GM18951 (cell line): ENCODE data around the gene TYSND1.

Experiments
- POLR2A ChIP-seq: IDR thresholded peaks from 4 replicates; pipeline ENCODE4 v1.6.1; 2011; ENCODE audit warnings: mild to moderate bottlenecking; ENCODE audit not compliant: insufficient read length, insufficient read depth; ENCODE audit errors: extremely low read depth
- in situ Hi-C: fragments of 300-500 bp; cut with MboI; formaldehyde crosslinking; loops from one replicate; pipeline ENCODE4 v1.12.0; 2022; ENCODE audit warnings: low sequenced_read_pairs, mixed read lengths, inconsistent platforms; ENCODE audit not compliant: unreplicated experiment

Gene TYSND1

DNA sequence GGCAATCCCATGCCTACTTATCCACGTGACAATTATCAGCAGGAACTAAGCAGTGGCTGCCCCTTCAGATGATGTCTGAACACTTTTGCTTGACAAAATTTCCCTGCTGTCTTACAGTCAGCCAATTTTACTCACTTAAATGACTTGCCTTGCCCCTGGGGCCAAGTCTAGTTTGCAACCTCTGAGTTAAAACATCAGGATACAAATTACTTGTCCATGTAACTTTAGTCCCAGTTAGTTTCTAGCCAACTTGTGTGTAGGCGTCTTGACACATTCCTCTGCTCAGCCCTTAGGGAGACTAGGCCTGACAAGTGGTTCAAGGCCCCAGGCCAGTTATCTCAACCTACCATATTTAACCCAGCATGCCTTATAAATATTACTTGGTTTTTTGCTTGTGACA, 11.6 kb upstream of the TYSND1 start:
- in situ Hi-C loops, result no loop called here
- TF ChIP-seq POLR2A, result no peak

DNA sequence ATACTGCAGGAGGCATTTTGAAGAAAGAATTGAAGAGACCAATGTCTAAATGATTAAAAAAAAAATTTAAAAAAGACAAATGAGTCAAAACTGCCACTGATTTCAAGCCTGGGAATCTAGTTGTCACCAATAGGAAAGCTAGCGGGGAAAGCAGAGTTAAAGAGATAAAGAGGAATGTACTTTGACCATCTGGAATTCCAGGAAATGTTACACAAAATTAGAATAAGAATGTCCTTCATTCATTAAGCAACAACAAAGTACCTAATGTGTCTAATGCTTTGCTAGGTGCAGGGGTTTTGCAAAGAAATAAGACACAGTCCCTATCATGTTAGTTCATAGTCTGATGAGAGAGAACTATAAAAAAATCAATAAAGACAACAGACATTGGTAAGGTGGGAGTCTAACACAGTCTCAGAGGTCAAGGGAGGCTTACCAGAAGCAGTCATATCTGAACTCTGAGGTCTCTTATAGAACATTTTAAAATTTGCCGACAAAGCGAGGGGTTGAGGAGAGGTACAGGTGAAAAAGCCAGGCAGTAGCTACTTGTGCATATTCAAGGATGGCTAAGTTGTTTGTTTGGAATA, 8.8 kb upstream of the TYSND1 start:
- no peak for TF ChIP-seq POLR2A
- in situ Hi-C loops, result no loop called here

DNA sequence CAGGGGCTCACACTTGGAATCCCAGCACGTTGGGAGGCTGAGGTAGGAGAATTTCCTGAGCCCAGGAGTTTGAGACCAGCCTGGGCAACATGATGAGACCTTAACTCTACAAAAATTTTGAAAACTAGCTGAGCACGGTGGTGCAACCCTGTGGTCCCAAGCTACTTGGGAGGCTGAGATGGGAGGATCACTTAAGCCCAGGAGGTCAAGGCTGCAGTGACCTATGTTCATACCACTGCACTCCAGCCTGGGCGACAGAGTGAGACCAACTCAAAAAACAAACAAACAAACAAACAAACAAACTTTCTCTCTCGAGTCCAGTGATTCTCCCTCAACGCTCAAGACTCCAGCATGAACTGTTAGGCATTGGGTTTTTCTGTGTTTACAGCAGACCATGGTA, 2.0 kb upstream of the TYSND1 start:
- TF ChIP-seq POLR2A, result no peak
- in situ Hi-C loops, result no loop called here

DNA sequence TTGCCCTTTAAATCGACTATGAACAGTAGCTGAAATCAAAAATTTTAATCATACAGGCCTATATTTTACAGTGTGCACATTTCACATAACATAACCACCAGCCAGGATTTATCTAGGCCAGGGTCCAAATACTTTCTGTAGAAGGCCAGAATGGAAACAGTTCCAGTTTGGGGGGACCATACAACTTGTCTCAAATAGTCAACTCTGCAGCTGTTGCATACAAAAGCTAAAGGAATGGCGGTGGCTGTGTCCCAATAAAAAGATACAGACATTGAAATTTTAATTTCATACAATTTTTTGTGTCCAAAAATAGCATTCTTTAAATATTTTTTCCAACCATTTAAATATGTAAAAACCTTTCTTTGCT, 742 bp upstream of the TYSND1 start:
- TF ChIP-seq POLR2A, result no peak
- in situ Hi-C loops, result no loop called here

DNA sequence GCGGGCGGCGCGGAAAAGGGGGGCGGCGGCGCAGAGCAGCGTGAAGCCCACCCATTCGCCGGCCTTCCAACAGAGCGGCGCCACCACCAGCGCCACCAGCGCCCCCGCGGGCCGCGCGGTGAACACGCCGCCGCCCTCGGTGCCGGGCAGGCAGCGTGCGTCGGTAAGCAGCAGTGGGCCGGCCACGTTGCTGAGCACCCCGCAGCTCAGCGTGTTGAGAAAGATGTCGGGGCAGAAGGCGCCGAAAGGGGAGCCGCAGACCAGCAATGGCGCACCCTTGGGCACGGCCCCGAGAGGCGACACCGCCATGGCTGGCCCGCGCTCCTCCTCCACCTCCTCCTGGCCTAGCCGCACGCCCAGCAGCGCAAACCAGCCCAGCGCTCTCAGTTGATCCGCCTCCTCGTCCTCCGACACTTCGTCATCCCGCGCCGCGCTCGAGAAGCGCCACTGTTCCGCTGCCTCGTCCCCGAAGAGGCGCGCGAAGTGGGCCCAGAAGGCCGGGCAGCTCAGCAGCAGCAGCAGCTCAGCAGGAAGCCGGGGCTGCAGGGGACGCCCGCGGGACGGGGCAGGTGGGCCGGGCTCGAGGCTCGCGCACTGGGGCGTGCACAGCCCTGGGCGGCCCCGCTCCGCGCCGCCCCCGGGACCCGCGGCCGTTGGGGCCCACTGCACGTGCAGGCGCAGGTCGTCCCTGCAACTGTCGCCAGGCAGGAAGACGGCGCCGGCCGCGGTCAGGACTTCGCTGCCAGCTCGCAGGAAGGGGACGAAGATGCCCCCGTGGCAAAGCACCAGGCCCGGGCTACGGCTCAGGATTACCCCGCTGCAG, 623 bp downstream of the TYSND1 start:
- peak; percentile 47 for TF ChIP-seq POLR2A

DNA sequence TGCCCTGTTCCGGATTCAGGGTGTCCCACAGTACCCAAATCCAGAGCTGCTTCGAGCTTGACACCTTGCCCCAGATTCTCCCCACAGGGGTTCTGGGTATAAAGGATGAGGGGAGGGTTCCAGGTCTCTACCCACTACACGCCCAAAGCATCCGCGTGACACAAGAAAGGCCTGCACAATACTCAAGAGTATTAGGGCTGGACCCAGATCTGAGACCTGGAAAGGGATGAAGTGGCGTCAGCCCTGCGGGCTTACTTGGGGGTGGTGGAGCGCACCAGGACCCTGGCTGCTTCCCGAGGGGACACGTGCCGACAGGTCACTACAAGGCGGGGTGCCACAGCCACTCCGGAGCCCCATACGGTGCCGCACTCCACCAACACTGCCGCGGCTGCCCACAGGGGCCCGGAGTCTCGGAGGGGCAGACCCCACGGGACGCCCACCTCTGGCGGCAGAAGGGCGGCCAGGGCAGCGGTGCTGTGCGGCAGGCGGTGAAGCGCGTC, 1.3 kb downstream of the TYSND1 start:
- in situ Hi-C loops, result no loop called here
- TF ChIP-seq POLR2A, result no peak

More for the DNA sequence above, 623 bp downstream of the TYSND1 start:
- in situ Hi-C loops, result no loop called here

DNA sequence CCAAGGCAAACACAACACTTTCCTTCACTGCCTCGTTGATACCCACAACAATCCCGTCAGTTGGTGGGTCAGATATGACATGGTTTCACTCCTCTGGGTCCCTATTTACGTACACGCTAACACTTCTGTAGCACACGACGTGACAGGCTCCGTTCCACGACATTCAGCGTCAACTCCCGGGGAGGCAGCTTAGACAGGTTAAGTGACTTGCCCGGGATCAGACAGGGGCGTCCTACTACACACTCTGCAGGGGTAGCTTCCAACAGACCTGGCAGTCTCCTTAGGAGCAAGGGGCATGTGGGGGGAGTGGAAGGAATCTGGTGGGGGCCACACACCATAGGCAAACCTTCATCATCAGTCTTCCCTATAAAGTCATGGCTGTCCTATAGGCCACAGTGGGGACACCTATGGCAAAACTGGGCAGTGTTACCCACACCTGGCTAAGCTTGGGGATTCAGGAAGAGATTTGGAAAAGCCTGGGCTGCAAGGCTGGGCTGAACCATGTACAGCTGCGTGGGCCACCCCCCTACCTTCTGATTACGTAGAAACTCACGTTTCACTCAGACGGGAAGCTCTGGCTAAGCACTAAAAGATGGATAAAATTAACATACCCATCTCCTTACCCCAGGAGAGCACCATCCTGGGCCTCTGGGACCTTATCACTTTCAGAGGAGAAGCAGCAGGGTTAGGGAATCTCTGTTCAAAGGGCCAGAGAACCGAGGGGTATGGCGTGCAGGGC, 2.0 kb downstream of the TYSND1 start:
- no peak for TF ChIP-seq POLR2A
- in situ Hi-C loops, result no loop called here

DNA sequence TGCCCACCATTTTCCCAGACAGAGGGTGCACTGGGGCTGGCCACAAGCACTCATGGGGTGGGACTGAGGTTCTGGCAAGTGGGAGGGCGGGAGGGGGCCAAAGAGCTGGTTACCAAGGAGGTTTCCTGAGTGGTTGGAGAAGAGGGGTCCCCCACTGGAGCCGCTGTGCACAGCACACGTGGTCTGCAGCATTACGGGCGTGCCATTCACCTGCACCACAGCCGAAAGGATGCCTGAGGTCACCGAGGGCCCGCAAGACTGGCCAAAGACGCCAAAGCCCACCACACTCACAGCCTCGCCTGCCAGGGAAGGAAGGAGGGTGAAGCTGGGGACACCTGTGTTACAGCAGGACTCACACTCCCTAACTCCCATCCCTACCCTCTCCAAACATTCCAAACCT, 3.9 kb downstream of the TYSND1 start:
- in situ Hi-C loops, result no loop called here
- TF ChIP-seq POLR2A, result no peak

DNA sequence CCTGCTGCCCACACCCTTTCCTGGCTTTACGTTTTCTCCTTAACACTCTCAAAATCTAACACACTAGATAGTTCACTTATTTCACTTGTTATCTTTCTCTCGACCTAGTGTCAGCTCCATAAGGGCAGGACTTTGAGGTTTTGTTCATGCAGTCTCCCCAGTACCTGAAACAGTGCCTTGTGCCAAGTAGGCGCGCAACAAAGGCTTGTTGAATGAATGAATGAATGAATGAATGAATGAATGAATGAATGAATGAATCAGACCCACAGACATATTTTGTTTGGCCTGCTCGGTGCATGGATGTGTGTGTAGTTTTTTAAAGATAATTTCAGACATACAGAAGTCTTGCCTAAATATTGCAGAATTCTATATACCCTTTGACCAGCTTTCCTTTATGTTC, 6.2 kb downstream of the TYSND1 start:
- in situ Hi-C loops, result no loop called here
- no peak for TF ChIP-seq POLR2A

DNA sequence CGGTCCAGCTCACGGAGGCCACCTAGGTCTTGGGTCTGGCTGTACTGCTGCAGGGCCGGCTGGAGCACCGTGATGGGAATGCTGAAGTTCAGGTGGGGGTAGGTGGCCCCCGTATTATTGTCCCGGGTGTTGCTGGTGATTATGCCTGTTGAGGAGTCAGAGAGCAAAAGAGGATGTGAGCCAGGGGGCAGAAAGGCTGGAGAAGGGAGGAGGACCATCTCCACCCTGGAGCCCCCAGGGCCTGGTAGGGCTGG, 6.6 kb downstream of the TYSND1 start:
- no peak for TF ChIP-seq POLR2A
- in situ Hi-C loops, result no loop called here

DNA sequence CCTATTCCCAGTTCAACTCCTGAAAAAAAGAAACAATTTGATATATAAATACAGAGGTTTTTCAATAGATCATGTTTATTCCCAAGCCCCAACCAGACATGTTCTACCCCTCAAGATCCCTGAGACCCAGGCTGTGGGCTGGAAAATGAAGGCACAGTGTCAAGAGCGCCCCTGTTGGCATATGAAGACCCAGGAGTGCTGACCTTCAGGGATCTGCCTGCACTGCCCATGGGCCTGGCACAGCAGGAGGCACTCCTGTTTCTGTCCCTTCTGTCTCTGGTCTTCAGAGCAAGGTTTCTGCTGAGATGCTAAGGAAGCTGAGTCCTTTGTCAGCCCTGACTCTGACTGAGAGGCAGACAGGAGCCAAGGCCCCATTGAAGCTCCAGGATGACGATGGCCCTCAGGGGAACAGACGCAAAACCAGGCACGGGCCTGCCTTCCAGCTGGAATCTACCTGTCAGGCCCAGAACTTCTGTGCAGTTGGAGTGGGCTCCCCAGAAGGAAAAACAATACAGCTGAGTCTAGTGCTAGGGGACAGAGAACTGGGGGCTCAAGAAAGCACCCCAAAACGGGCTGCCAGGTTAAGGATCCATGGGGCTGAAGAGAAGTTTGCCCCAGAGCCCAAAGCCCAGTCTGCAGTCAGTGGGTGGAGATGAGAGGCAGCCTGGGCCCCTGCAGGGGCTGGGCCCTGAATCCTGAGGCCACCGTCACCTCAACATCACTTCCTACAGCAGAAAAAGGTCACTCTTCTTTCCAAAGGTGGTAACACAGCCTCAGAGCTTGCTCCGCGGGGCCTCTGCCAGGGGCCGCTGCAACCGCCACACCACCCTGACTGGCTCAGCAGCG, 7.1 kb downstream of the TYSND1 start:
- in situ Hi-C loops, result no loop called here
- TF ChIP-seq POLR2A, result no peak

DNA sequence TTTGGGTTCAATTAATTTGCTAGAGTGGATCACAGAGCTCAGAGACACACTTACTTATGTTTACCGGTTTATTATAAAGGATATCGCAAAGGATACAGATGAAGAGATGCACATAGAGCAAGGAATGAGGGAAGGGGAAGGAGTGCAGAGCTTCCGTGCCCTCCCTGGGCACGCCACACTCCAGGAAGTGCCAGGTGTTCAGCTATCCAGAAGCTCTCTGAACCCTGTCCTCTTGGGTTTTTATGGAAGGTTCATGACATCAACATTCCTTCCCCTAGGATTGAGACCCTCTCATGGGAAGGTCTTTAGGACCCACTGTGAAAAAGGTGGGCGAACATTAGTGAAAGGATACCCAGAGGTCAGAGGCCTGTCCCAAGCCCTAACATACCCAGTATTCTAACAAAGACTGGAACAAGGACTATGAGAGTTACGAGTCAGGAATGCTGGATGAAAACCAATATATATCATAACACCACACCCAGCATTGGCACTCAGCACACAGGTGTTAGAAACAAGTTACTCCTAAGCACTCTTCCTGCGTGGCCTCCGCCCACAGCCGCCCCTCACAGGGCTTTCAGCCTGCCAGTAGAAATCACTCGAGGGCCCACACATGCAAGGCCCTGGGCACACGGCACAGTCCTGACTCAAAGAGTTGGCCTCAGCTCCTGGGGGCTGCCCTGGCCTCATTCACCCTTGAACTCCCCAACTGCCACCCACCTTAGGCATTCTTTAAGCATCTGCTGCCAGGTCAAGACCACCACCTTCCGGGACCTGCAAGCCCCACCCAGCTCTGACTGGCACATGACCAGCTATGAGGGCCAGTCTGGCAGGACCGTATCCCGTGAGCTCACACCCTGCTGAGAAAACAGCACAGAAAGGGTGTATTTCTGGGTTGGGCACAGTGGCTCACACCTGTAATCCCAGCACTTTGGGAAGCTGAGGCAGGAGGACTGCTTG, 8.3 kb downstream of the TYSND1 start:
- no peak for TF ChIP-seq POLR2A
- in situ Hi-C loops, result no loop called here

DNA sequence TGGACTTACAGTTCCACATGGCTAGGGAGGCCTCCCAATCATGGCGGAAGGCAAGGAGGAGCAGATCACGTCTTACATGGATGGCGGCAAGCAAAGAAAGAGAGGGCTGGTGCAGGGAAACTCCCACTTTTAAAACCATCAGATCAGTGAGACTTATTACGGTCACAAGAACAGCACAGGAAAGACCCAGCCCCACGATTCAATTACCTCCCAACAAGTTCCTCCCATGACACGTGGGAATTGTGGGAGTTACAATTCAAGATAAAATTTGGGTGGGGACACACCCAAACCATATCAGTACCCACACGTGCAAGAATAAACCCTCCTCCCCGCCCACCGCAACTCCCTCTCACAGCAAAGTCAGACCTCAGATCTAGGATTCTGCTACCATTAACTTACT, 9.4 kb downstream of the TYSND1 start:
- in situ Hi-C loops, result no loop called here

More for the DNA sequence above, 9.4 kb downstream of the TYSND1 start:
- no peak for TF ChIP-seq POLR2A
